CD4-positive, alpha-beta T cell treated with Interleukin-17A for 4 hours (primary cell): ENCODE data around the gene TP53.
A peak's percentile ranks its signal among the peaks of the same experiment; 100 is the strongest.
"Not testable (repeated sequence)": the region's sequence is repeated elsewhere in the genome, so short reads cannot be mapped to it uniquely, and the experiment has no call there.

ENCODE experiments used
- DNase-seq: peaks from one replicate; pipeline ENCODE4 v3.0.0-alpha.2; 2020; ENCODE audit warnings: mixed read lengths

The TP53 gene

GRCh38 chr17:7629939-7630571, 57.2 kb downstream of the TP53 start, which contains the start of gene SHBG:
Gene SHBG (plus strand): TSS chr17:7630135. CDS start chr17:7630173, 38 bp downstream.
- no peak for DNase-seq

GRCh38 chr17:7627250-7628121, 59.8 kb downstream of the TP53 start, which contains the start of gene SAT2:
Gene SAT2 (minus strand): TSS chr17:7627821. CDS start chr17:7627635, 186 bp downstream.
- DNase-seq = peak; percentile 93

- DNase-seq = no peak
Measured at GRCh38 chr17:7626956-7627249, 60.4 kb downstream of the TP53 start.

DNA sequence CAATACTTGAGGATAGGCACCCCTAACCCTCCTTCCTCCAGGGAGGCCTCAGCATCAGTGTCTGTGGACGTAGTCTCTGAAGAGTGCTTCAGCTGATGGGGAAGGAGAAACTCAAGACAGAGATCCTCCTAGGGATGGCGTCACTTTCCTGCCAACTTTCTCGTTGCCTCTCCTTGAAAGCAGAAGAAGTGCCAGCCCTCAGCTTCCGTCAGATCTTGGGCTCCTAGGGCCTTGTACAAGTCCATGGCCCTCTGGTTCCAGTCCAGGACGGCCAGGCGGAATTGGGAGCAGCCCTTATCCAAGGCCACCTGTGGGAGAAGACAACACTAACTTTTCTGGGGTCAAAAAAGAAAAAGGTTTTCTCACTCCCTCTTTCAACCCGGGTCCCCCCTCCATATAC, 61.0 kb downstream of the TP53 start:
- no peak for DNase-seq

GRCh38 chr17:7625749-7626148, 61.5 kb downstream of the TP53 start:
- DNase-seq = not testable (repeated sequence)

- no peak for DNase-seq
Measured at GRCh38 chr17:7623661-7624060, 63.6 kb downstream of the TP53 start.

DNA sequence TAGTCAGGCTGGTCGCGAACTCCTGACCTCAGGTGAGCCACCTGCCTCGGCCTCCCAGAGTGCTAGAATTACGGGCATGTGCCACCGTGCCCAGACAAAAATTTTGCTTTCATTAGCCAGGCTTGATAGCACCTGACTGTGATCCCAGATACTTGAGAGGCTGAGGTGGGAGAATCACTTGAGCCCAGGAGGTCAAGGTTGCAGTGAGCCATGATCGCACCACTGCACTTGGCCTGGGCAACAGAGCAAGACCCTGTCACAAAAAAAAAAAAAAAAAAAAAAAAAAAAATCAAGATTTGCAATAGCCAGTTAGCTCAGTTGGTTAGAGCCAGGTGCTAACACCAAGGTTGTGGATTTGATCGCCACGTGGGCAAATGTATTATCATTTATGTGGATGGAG, 66.5 kb downstream of the TP53 start:
- no peak for DNase-seq

DNA sequence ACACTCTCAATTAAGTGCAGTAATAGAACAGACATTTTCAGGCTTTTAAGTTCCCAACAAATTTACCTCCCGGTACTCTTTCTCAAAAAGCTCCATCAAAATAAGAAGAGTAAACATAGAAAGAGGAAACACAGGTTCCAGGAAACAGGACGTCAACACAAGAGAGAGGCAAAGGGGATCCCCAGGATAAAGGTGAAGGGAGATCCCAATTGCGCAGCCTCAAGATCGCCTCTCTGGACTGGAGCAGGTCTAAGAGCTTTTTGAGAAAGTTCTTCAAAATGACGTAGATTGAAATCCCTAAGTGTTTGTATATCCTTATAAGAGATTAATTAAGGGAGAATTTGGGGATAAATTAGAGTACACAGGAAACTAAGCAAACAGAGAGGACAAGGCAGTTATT, 68.7 kb downstream of the TP53 start:
- no peak for DNase-seq
